Right atrium auricular region (tissue), 2 donors: ENCODE results near the gene ZFYVE19. TPM values are rescaled to one million over a fixed set of nuclear protein-coding genes. Genes with fewer than 3 reads are reported as not detected.

Source experiments
- DNase-seq: peaks from one replicate; pipeline ENCODE4 v3.0.0-alpha.2; 2019; ENCODE audit warnings: low spot score
- H3K27ac ChIP-seq, 2 donors: fragments of 200-600 bp; sonication (generic); 1 replicate in 1 of 2; 2 replicates in 1 of 2; pipeline ENCODE4 v1.5.1; 2016 to 2019
- H3K27me3 ChIP-seq, 2 donors: fragments of 200-600 bp; sonication (generic); one replicate each; pipeline versions ENCODE4 v1.5.1 to v1.6.0; 2017 to 2019
- H3K36me3 ChIP-seq: fragments of 200-600 bp; sonication (generic); one replicate; pipeline ENCODE4 v1.5.1; 2016
- H3K4me1 ChIP-seq, 2 donors: fragments of 200-600 bp; sonication (generic); one replicate each; pipeline versions ENCODE4 v1.5.1 to v1.6.0; 2017 to 2019
- H3K4me3 ChIP-seq, 2 donors: fragments of 200-600 bp; sonication (generic); 1 replicate in 1 of 2; 2 replicates in 1 of 2; pipeline ENCODE4 v1.5.1; 2017 to 2019; ENCODE audit warnings: mild to moderate bottlenecking in 1 of 2, moderate library complexity in 1 of 2
- H3K9me3 ChIP-seq, 2 donors: fragments of 200-600 bp; sonication (generic); one replicate each; pipeline ENCODE4 v1.5.1; 2019
- CTCF ChIP-seq, 2 donors: fragments of 200-600 bp; sonication (generic); IDR thresholded peaks; one replicate each; pipeline ENCODE4 v1.5.1; 2019; ENCODE audit warnings: antibody characterized with exemption in 2 of 2
- total RNA-seq, 2 donors: library from RNA; depleted of rRNA; stranded (reverse); fragments of >200 nt; gene quantifications; one replicate each; pipeline ENCODE4 v1.1.0, GENCODE V29; 2016

Gene ZFYVE19
- total RNA-seq, 2 donors from 2014 or later = 10.1 to 14.8 TPM

GRCh38 chr15:40854161-40854560 is 47.3 kb downstream of the ZFYVE19 start:
- no peaks in the 10 kb centered on the region for H3K27me3 ChIP-seq
- DNase-seq = no peak
- H3K9me3 ChIP-seq = no peaks in the 10 kb centered on the region
- no peaks in the 10 kb centered on the region for H3K36me3 ChIP-seq
- peaks cover 0 to 6% of the 10 kb centered on the region in 2 donors for H3K4me1 ChIP-seq
- H3K27ac ChIP-seq = no peak overlapping the region
- no peak overlapping the region for H3K4me3 ChIP-seq
- no peak for TF ChIP-seq CTCF (IDR thresholded peaks at IDR 0.05)

GRCh38 chr15:40855706-40856234 is 48.9 kb downstream of the ZFYVE19 start:
- no peaks in the 10 kb centered on the region for H3K27me3 ChIP-seq
- no peak for DNase-seq
- TF ChIP-seq CTCF (IDR thresholded peaks at IDR 0.05) = no peak
- H3K4me1 ChIP-seq = peaks cover 0 to 6% of the 10 kb centered on the region in 2 donors
- no peak overlapping the region for H3K4me3 ChIP-seq
- H3K9me3 ChIP-seq = no peaks in the 10 kb centered on the region
- no peak overlapping the region for H3K27ac ChIP-seq
- H3K36me3 ChIP-seq = no peaks in the 10 kb centered on the region

- Histone ChIP-seq H3K27me3 (no peaks in the 10 kb centered on the region), H3K27ac (no peak overlapping the region), H3K36me3 (no peaks in the 10 kb centered on the region), H3K4me3 (no peak overlapping the region), H3K4me1 (peaks cover 0 to 6% of the 10 kb centered on the region in 2 donors), H3K9me3 (no peaks in the 10 kb centered on the region)
- DNase-seq = no peak
- no peak for TF ChIP-seq CTCF (IDR thresholded peaks at IDR 0.05)
These were observed 49.9 kb downstream of the ZFYVE19 start for GRCh38 chr15:40856746-40857145.

GRCh38 chr15:40857601-40858341 is 50.9 kb downstream of the ZFYVE19 start:
- Histone ChIP-seq H3K4me1 (peaks cover 0 to 6% of the 10 kb centered on the region in 2 donors), H3K4me3 (no peak overlapping the region), H3K27ac (no peak overlapping the region), H3K27me3 (no peaks in the 10 kb centered on the region), H3K9me3 (no peaks in the 10 kb centered on the region), H3K36me3 (no peaks in the 10 kb centered on the region)
- peak; percentile 94 to 96 for TF ChIP-seq CTCF (IDR thresholded peaks at IDR 0.05)
- peak; percentile 76 for DNase-seq

GRCh38 chr15:40858706-40859105 is 51.8 kb downstream of the ZFYVE19 start:
- no peaks in the 10 kb centered on the region for H3K27me3 ChIP-seq

More at GRCh38 chr15:40858706-40859105, 51.8 kb downstream of the ZFYVE19 start:
- H3K4me1 ChIP-seq = peaks cover 0 to 6% of the 10 kb centered on the region in 2 donors
- no peak overlapping the region for H3K27ac ChIP-seq
- H3K9me3 ChIP-seq = no peaks in the 10 kb centered on the region
- H3K36me3 ChIP-seq = no peaks in the 10 kb centered on the region
- no peak for DNase-seq
- no peak for TF ChIP-seq CTCF (IDR thresholded peaks at IDR 0.05)
- no peak overlapping the region for H3K4me3 ChIP-seq
